SJSA1 (cell line): ENCODE results near the gene SHC4. TPM values are rescaled to one million over a fixed set of nuclear protein-coding genes. Genes with fewer than 3 reads are reported as not detected.
A peak's percentile ranks its signal among the peaks of the same experiment; 100 is the strongest.

ENCODE experiments used
- DNase-seq, 2 experiments: peaks; one replicate each; pipeline ENCODE4 v3.0.0-alpha.2; 2015 to 2020; ENCODE audit warnings: low spot score in 2 of 2, low read depth in 1 of 2
- H3K27ac ChIP-seq: fragments of 250-450 bp; sonication (Bioruptor Pico); 2 replicates; pipeline ENCODE4 v1.5.1; 2020; ENCODE audit warnings: mild to moderate bottlenecking, moderate library complexity
- H3K27me3 ChIP-seq: fragments of 250-450 bp; sonication (Bioruptor Pico); replicated peaks from 2 replicates; pipeline ENCODE4 v1.5.1; 2020; ENCODE audit warnings: mild to moderate bottlenecking, moderate library complexity
- H3K36me3 ChIP-seq: fragments of 250-450 bp; sonication (Bioruptor Pico); 2 replicates; pipeline ENCODE4 v1.5.1; 2020; ENCODE audit warnings: mild to moderate bottlenecking
- H3K4me1 ChIP-seq: fragments of 250-450 bp; sonication (Bioruptor Pico); replicated peaks from 2 replicates; pipeline ENCODE4 v1.6.1; 2021; ENCODE audit warnings: mild to moderate bottlenecking
- H3K4me3 ChIP-seq: fragments of 250-450 bp; sonication (Bioruptor Pico); 2 replicates; pipeline ENCODE4 v1.5.1; 2020; ENCODE audit warnings: mild to moderate bottlenecking
- H3K9me3 ChIP-seq: fragments of 250-450 bp; sonication (Bioruptor Pico); replicated peaks from 2 replicates; pipeline ENCODE4 v1.5.1; 2020; ENCODE audit warnings: mild to moderate bottlenecking
- total RNA-seq: library from RNA; depleted of rRNA; stranded (reverse); fragments of >200 nt; shearing (Covaris generic); gene quantifications from 2 replicates; pipeline ENCODE4 v1.2.3, GENCODE V29; 2014; rRNA removed

SHC4 gene, protein sequence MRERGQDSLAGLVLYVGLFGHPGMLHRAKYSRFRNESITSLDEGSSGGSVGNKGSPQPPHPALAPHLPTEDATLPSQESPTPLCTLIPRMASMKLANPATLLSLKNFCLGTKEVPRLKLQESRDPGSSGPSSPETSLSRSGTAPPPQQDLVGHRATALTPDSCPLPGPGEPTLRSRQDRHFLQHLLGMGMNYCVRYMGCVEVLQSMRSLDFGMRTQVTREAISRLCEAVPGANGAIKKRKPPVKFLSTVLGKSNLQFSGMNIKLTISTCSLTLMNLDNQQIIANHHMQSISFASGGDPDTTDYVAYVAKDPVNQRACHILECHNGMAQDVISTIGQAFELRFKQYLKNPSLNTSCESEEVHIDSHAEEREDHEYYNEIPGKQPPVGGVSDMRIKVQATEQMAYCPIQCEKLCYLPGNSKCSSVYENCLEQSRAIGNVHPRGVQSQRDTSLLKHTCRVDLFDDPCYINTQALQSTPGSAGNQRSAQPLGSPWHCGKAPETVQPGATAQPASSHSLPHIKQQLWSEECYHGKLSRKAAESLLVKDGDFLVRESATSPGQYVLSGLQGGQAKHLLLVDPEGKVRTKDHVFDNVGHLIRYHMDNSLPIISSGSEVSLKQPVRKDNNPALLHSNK
- total RNA-seq = 1.0 and 2.9 TPM in 2 replicates

DNA sequence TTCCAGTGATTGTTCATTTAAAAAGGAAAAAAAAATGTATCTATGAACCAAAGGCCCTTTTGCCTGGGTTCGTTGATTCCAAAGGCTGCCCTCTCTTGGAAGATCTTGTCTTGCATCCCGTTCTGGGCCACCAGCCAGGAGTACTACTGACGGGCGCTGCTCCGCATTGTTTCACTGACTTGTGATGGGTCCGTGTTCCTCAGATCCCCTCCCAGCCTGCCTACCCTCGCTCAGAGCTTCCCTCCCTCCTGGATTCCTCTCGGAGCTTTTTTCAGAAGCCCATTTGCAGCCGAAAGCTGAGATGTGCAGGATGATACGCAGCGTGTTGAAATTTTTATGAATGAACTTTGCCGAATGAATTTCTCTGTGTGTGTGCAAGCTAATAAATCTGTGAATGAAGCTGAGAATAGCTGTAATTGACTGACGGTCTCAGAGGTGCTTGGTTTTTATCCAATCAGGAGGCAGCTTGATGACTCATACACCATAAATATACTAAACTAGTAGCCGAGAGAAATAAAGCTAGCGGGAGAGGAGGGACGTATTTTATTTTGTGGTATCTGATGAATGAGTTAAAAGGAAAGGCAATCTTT, at the start of gene SHC4:
SHC4 (minus strand) TSS at position 396 of the 590 bp plus-strand sequence. CDS start 904 bp downstream, outside the sequence.
- Histone ChIP-seq H3K36me3 (no peaks in the 10 kb centered on the region), H3K27ac (peak within 1 kb of the TSS; percentile 13), H3K27me3 (no peaks in the 10 kb centered on the region), H3K4me3 (peak within 1 kb of the TSS; percentile 39), H3K4me1 (peaks cover 14% of the 10 kb centered on the region), H3K9me3 (no peaks in the 10 kb centered on the region)
- peak; percentile 87 to 92 for DNase-seq

DNA sequence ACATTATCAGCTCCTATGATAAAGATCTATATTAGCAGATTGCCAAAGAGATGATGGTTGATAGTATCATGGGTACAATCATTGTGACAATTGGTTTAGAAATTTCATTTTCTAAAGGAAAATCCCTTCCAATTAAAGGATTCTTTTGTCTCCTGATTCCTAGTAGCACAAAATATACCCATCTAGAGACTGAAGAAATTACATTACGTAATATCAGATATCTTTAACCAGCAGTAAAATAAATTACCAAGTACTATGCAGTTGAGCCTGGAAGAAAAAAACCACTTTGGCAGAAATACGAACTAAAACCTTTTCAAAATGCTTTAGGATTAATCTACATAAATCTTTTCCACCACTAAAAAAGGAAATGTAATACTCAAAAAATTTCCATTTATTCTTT, 35.6 kb upstream of the SHC4 start:
- no peaks in the 10 kb centered on the region for H3K4me1 ChIP-seq
- DNase-seq = no peak
- no peaks in the 10 kb centered on the region for H3K27me3 ChIP-seq

DNA sequence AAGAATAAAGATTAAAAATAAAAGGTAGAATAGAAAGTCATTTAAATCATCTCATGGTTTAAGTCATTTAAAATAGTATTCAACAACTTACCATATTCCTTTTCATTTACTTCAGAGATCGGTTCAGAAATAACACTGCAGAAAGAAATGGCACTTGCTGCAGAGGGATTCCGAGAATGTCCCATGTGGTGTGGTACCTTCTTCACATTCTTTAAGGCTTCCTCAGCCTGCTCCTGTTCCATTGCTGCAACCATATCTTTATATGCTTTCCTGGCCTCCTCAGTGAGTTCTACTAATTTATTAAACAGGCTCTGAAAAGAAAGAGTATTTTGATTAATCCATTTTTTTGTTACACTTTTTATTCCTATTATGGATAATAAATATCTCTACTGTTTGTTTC, 32.6 kb upstream of the SHC4 start:
- H3K27ac ChIP-seq = no peak overlapping the region
- DNase-seq = no peak
- H3K4me3 ChIP-seq = no peak overlapping the region
- H3K27me3 ChIP-seq = no peaks in the 10 kb centered on the region
- no peaks in the 10 kb centered on the region for H3K4me1 ChIP-seq
- H3K9me3 ChIP-seq = no peaks in the 10 kb centered on the region
- H3K36me3 ChIP-seq = peaks cover 66% of the 10 kb centered on the region

More for the DNA sequence above, 35.6 kb upstream of the SHC4 start:
- H3K36me3 ChIP-seq = peaks cover 57% of the 10 kb centered on the region
- no peak overlapping the region for H3K4me3 ChIP-seq
- H3K27ac ChIP-seq = no peak overlapping the region
- H3K9me3 ChIP-seq = no peaks in the 10 kb centered on the region

DNA sequence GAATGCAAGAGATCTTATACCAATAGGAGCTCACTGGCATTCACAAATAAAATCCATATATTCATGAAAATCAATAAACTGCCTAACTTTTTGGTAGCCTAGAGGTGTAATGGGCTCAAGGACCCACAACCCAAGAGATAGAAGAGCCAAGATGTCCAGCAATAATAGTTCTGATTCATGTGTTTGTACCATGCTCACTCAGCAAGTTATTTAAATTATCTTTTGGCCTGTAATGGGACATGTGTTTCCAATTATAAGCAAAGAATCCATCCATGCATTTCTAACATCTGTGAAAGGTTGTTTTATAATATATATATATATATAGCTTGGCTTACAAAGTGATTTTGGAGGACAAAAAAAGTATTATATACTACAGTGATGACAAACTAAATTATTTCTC, 29.7 kb upstream of the SHC4 start:
- Histone ChIP-seq H3K9me3 (no peaks in the 10 kb centered on the region), H3K4me3 (no peak overlapping the region), H3K36me3 (peaks cover 52% of the 10 kb centered on the region), H3K27me3 (no peaks in the 10 kb centered on the region), H3K27ac (no peak overlapping the region), H3K4me1 (no peaks in the 10 kb centered on the region)
- no peak for DNase-seq

DNA sequence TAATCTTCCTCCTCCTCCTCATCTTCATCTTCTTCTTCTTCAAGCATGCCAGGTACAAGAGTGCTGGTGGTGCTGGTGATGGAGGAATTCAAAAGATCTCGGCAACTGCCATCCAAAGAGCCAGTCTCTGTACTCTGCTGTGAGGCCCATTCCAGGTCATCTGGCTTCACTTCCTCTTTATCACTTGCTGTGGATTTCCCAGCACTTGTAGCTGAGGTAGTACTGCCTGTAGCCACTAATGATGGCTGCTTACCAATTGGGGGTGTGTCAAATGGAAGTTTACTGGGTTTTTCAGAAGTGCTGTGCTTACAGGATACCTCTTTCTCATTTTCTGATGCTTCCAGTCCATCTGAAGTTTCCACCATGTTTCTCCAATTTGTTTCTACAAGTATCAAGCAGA, 28.8 kb upstream of the SHC4 start:
- no peak overlapping the region for H3K4me3 ChIP-seq
- no peaks in the 10 kb centered on the region for H3K27me3 ChIP-seq
- H3K27ac ChIP-seq = no peak overlapping the region
- no peaks in the 10 kb centered on the region for H3K9me3 ChIP-seq
- H3K4me1 ChIP-seq = no peaks in the 10 kb centered on the region
- peaks cover 44% of the 10 kb centered on the region for H3K36me3 ChIP-seq
- DNase-seq = no peak

DNA sequence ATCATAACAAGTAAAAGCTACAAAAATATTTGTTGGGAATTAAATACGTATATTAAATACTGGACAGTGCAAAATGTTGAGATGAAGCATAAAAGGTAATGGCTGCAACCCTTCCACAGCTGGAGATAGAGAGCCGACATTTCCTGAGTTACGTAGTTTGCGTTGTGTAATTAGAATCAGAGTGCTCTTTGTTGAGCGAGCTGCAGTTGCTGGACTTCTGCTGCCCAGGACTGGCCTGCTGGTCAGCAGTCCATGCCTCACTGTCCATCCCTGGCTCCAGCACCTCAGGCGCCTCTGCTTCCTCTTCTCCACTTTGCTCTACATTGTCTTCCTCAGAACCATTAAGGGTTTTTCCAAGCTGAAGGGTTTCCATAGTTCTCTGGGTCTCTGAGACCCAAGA, 28.4 kb upstream of the SHC4 start:
- Histone ChIP-seq H3K36me3 (peaks cover 39% of the 10 kb centered on the region), H3K9me3 (no peaks in the 10 kb centered on the region), H3K27ac (no peak overlapping the region), H3K27me3 (no peaks in the 10 kb centered on the region), H3K4me1 (no peaks in the 10 kb centered on the region), H3K4me3 (no peak overlapping the region)
- no peak for DNase-seq

DNA sequence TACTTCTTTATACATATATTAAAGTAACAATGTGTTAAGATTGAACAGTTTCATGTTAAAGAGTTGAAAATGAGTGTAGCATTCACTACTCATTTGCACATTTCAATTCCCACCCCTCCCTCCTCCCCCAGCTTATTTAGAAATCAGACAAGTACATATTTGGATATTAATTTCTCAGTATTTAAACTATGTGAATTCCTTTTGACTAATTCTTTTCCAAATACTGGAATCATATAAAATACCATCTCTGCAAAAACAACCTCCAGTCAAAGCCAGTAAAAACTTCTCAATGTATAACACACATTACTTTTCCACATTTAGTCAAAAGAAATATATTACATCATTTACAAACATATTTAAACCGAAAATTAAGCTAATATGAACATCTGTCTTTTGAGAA, 25.5 kb upstream of the SHC4 start:
- Histone ChIP-seq H3K36me3 (peaks cover 20% of the 10 kb centered on the region), H3K27me3 (no peaks in the 10 kb centered on the region), H3K4me1 (no peaks in the 10 kb centered on the region), H3K9me3 (no peaks in the 10 kb centered on the region), H3K27ac (no peak overlapping the region), H3K4me3 (no peak overlapping the region)
- no peak for DNase-seq

DNA sequence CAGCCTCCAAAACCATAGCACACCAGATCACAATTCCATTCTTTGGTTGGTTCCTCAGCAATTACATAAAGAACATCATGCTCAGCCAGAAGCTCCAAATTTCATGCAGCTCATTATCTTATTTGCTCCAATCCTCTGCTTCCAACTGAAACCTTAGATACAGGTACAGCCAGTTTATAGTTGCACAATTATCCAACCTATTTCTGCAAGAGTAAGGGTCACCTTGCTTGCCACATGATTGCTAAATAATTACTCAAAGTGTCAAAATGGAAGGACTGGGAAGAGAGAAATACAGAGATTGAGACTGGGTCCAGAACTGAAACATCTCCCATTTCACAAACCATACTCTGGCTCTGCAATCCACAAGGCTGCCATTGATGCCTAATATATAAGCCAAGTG, 23.4 kb upstream of the SHC4 start:
- H3K27ac ChIP-seq = no peak overlapping the region
- no peaks in the 10 kb centered on the region for H3K9me3 ChIP-seq
- peaks cover 13% of the 10 kb centered on the region for H3K36me3 ChIP-seq
- DNase-seq = no peak
- H3K4me1 ChIP-seq = no peaks in the 10 kb centered on the region
- no peak overlapping the region for H3K4me3 ChIP-seq
- H3K27me3 ChIP-seq = no peaks in the 10 kb centered on the region

DNA sequence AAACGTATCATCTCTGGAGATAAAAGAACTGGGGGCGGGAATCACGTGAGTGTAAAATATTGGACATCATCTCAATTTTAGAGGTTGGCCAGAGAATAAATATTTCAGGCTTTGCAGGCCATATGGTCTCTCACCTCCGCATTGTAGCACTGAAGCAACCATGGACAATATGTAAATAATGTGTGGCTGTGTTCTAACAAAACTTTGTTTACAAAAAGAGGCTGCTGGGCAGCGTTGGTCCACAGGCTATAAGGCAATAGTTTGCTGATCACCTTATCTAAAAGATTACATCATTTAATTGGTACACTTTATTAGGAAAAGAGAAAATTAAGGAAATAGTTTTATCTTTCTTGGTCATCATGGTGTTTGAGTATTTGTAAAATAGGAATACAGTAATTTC, 22.5 kb upstream of the SHC4 start:
- H3K36me3 ChIP-seq = peaks cover 4% of the 10 kb centered on the region
- no peak for DNase-seq

DNA sequence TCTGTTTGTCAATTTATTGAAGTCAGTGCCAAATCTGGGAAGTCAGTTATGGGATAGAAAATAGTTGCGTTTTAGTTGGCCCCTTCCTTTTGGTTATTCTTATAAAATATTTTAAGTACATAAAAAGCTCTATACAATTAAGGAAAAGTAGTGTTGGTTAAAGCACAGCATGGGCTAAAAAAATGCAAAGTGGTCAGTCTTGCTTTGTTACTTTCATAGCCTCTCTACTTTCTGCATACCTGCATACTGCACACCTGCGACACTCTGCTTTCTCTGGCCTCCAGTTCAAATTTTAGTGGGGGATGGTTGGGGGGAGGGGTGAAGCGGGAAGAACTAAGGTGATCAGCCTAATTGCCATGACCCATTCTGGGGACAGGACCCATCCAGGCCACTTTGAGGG, 21.8 kb upstream of the SHC4 start:
- DNase-seq = no peak
- Histone ChIP-seq H3K4me3 (no peak overlapping the region), H3K27ac (no peak overlapping the region), H3K36me3 (no peaks in the 10 kb centered on the region; the same call in 1 of the 2 replicates), H3K4me1 (no peaks in the 10 kb centered on the region), H3K27me3 (no peaks in the 10 kb centered on the region), H3K9me3 (no peaks in the 10 kb centered on the region)

More for the DNA sequence above, 22.5 kb upstream of the SHC4 start:
- H3K4me3 ChIP-seq = no peak overlapping the region
- no peak overlapping the region for H3K27ac ChIP-seq
- H3K9me3 ChIP-seq = no peaks in the 10 kb centered on the region
- H3K27me3 ChIP-seq = no peaks in the 10 kb centered on the region
- no peaks in the 10 kb centered on the region for H3K4me1 ChIP-seq

DNA sequence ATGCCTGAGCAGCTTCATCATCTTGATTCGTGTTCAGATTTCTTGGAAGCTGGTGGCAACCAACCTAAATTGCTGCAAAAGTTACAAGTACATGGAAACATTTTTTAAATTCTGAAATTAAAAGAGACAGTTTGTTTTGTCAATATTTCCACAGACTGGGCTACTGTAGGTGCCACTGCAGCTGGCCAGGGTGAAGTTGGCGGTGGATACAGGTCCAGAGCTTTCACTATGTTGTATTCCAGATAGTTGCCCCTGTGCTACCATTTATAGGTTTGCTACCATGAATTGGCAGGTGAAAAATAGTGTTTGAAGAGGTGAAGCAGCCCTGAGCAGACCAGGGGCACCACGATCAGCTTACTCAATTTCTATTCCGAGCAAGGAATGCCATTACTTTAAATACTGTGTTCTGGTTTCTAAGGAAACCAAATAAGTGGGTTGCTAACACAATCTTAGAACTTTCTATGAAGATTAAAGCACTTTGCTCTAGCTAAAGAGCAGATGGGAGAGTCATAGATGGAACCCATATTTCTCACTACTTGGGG, 21.2 kb upstream of the SHC4 start:
- Histone ChIP-seq H3K27ac (no peak overlapping the region), H3K4me3 (no peak overlapping the region), H3K4me1 (no peaks in the 10 kb centered on the region), H3K9me3 (no peaks in the 10 kb centered on the region), H3K27me3 (no peaks in the 10 kb centered on the region), H3K36me3 (no peaks in the 10 kb centered on the region; the same call in 1 of the 2 replicates)
- no peak for DNase-seq

DNA sequence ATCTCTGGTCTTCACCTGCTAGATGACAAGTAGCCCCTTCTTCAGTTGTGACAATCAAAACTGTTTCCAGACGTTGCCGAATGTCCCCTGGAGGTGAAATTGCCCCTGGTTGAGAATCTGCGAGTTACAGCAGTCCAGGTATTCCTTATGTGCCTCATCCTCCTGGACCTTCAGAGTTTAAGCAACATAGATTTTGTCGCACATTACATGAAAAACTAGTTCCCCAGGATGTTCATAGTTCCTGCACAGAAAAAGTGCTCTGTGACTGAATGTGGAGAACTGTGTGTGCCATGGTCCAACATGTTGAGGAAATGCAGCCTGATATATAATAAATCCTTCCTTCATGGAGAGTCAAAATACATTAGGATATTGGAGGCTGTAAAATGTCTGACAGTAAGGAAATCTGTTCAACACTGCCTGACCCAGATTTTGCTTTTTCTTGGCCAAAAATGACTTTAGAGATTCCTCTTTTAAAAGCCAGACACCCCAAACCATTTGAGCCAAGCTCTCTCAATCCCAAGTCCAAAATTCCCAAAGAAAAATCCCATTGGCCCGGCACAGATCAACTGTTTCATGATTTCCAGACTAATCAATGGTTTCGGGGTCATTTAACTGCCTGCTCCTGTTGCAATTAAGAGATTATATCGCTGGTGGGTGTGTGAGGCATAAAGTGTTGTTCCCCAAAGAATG, 20.4 kb upstream of the SHC4 start:
- Histone ChIP-seq H3K4me3 (no peak overlapping the region), H3K27ac (no peak overlapping the region), H3K4me1 (no peaks in the 10 kb centered on the region), H3K9me3 (no peaks in the 10 kb centered on the region), H3K36me3 (no peaks in the 10 kb centered on the region; the same call in 1 of the 2 replicates), H3K27me3 (no peaks in the 10 kb centered on the region)
- no peak for DNase-seq

DNA sequence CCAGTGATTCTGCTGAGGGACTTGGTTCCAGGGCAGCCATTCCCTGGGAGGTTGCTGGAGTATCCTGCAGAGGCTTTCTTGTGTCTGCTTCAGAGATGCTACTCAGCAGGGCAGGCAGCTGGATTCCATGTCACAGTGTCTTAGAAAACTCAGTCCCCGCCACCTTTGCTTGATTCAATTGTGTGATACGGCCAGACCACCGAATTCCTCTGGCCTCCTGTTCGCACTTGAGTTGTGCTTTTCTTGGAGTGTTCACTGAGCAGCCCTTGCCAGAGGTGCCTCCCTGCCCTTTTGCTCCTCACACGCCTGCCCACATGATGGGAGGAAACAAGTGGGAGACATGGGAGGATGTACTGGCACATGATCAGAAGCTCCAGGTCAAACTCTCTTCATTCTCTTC, 19.6 kb upstream of the SHC4 start:
- no peak for DNase-seq
- peaks cover 1% of the 10 kb centered on the region; the same call in 1 of the 2 replicates for H3K4me1 ChIP-seq
- no peak overlapping the region for H3K27ac ChIP-seq
- H3K9me3 ChIP-seq = no peaks in the 10 kb centered on the region
- H3K36me3 ChIP-seq = no peaks in the 10 kb centered on the region; the same call in 1 of the 2 replicates
- H3K4me3 ChIP-seq = no peak overlapping the region
- H3K27me3 ChIP-seq = no peaks in the 10 kb centered on the region
